ENCODE measurements around the gene MPHOSPH6. TPM values are rescaled to one million over a fixed set of nuclear protein-coding genes. Genes with fewer than 3 reads are reported as not detected.
"Not testable (repeated sequence)": the region's sequence is repeated elsewhere in the genome, so short reads cannot be mapped to it uniquely, and the experiment has no call there.

Gene MPHOSPH6
- total RNA-seq, 1 experiment from 2014 or later = 62.0 TPM

- no peak for DNase-seq (ENCODE audit: low read depth)
Measured at GRCh38 chr16:82175627-82176026, 5.6 kb upstream of the MPHOSPH6 start.

GRCh38 chr16:82167670-82168069 is 2.4 kb downstream of the MPHOSPH6 start:
- no peak for DNase-seq (ENCODE audit: low read depth)

GRCh38 chr16:82160226-82160625 is 9.8 kb downstream of the MPHOSPH6 start:
- no peak for DNase-seq (ENCODE audit: low read depth)

GRCh38 chr16:82157836-82158235 is 12.2 kb downstream of the MPHOSPH6 start:
- DNase-seq (ENCODE audit: low read depth) = no peak

GRCh38 chr16:82157534-82157812 is 12.6 kb downstream of the MPHOSPH6 start:
- no peak for DNase-seq (ENCODE audit: low read depth)

GRCh38 chr16:82156761-82157533 is 13.1 kb downstream of the MPHOSPH6 start:
- DNase-seq (ENCODE audit: low read depth) = no peak

- DNase-seq (ENCODE audit: low read depth) = peak; percentile 88
Measured at GRCh38 chr16:82152641-82153112, 17.3 kb downstream of the MPHOSPH6 start.

- DNase-seq (ENCODE audit: low read depth) = no peak
Measured at GRCh38 chr16:82152196-82152595, 17.8 kb downstream of the MPHOSPH6 start.

GRCh38 chr16:82150549-82150948 is 19.5 kb downstream of the MPHOSPH6 start:
- DNase-seq (ENCODE audit: low read depth) = no peak

- no peak for DNase-seq (ENCODE audit: low read depth)
Measured at GRCh38 chr16:82149536-82149935, 20.5 kb downstream of the MPHOSPH6 start.

- DNase-seq (ENCODE audit: low read depth) = no peak
Measured at GRCh38 chr16:82147546-82147945, 22.5 kb downstream of the MPHOSPH6 start.

- no peak for DNase-seq (ENCODE audit: low read depth)
Measured at GRCh38 chr16:82146957-82147356, 23.1 kb downstream of the MPHOSPH6 start.

GRCh38 chr16:82146556-82146955 is 23.5 kb downstream of the MPHOSPH6 start:
- no peak for DNase-seq (ENCODE audit: low read depth)

GRCh38 chr16:82139286-82139571 is 30.8 kb downstream of the MPHOSPH6 start:
- not testable (repeated sequence) for DNase-seq (ENCODE audit: low read depth)

- DNase-seq (ENCODE audit: low read depth) = no peak
Measured at GRCh38 chr16:82138478-82139285, 31.3 kb downstream of the MPHOSPH6 start.

GRCh38 chr16:82137822-82138167 is 32.2 kb downstream of the MPHOSPH6 start:
- DNase-seq (ENCODE audit: low read depth) = no peak

- no peak for DNase-seq (ENCODE audit: low read depth)
Measured at GRCh38 chr16:82136956-82137821, 32.8 kb downstream of the MPHOSPH6 start.

- DNase-seq (ENCODE audit: low read depth) = no peak
Measured at GRCh38 chr16:82135844-82136243, 34.2 kb downstream of the MPHOSPH6 start.

GRCh38 chr16:82134846-82135245 is 35.2 kb downstream of the MPHOSPH6 start:
- DNase-seq (ENCODE audit: low read depth) = no peak

GRCh38 chr16:82133798-82134197 is 36.2 kb downstream of the MPHOSPH6 start:
- DNase-seq (ENCODE audit: low read depth) = no peak

- no peak for DNase-seq (ENCODE audit: low read depth)
Measured at GRCh38 chr16:82129881-82130280, 40.1 kb downstream of the MPHOSPH6 start.

GRCh38 chr16:82124651-82125050 is 45.4 kb downstream of the MPHOSPH6 start:
- DNase-seq (ENCODE audit: low read depth) = no peak

GRCh38 chr16:82119405-82119804 is 50.6 kb downstream of the MPHOSPH6 start:
- DNase-seq (ENCODE audit: low read depth) = no peak

Data from M059J (cell line).